VCaP (cell line): ENCODE measurements around the gene LMTK3.

ENCODE experiments used
- H3K27ac ChIP-seq: fragments of 450-650 bp; 2 replicates; pipeline ENCODE4 v1.5.1; 2017
- CTCF ChIP-seq: fragments of 450-650 bp; conservative IDR thresholded peaks from 2 replicates; pipeline ENCODE4 v1.5.1; 2017; ENCODE audit warnings: mild to moderate bottlenecking, moderate library complexity

Gene LMTK3

GRCh38 chr19:48518207-48518606, 6.6 kb upstream of the LMTK3 start:
- no peak overlapping the region for H3K27ac ChIP-seq
- TF ChIP-seq CTCF = no peak

GRCh38 chr19:48516536-48516935, 4.9 kb upstream of the LMTK3 start:
- TF ChIP-seq CTCF = no peak

DNA sequence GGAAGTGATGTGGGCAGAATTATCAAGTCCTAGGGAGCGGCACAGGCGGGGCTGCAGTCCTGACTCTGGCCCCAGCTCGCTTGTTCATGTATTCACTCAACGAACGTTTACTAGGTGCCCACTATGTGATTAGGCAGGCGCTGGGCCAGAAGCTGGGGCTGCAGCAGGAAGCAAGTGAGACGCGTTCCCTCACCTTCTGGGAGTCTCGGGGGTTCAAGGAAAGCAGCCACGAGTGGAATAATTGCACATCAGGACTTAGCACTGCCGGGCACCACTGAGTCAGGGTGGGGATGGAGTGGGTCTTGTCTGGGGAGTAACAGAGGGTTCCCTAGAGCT, 2.5 kb upstream of the LMTK3 start:
- peak overlapping the region; percentile 70; the same call in 1 of the 2 replicates for H3K27ac ChIP-seq
- TF ChIP-seq CTCF = no peak

More at GRCh38 chr19:48516536-48516935, 4.9 kb upstream of the LMTK3 start:
- H3K27ac ChIP-seq = no peak overlapping the region

GRCh38 chr19:48513289-48514122, 1.9 kb upstream of the LMTK3 start:
- TF ChIP-seq CTCF = no peak
- H3K27ac ChIP-seq = peak overlapping the region; percentile 70; the same call in 1 of the 2 replicates

GRCh38 chr19:48512504-48513288, 1.1 kb upstream of the LMTK3 start:
- peak overlapping the region; percentile 70; the same call in 1 of the 2 replicates for H3K27ac ChIP-seq
- no peak for TF ChIP-seq CTCF

DNA sequence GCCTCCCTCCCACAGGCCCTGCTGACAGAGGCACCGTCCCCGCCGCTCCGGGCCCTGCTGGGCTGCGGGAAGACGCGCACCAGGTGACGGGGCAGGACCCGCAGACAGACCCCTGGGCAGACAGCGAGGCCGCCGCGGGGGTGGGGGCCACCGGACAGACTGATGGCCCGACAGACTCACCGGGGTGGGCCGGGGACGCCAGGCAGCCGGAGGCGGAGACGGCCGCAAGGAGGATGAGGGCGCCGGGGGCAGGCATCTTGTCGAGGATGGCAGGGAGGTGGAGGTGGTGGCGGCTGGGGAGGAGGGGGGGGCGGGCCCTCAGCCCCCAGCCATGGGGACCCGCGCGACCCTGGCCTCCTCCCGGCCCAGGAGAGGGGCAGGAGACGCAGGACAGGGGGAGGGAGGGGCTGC, 309 bp downstream of the LMTK3 start:
- H3K27ac ChIP-seq = peak overlapping the region; percentile 52; the same call in 1 of the 2 replicates
- no peak for TF ChIP-seq CTCF
